Stimulated activated CD8-positive, alpha-beta memory T cell treated with anti-CD3 and anti-CD28 coated beads, Interleukin-15, amount 100 ng/mL, for 1 hour (primary cell): ENCODE measurements around the gene GRB7.
"Not testable (repeated sequence)": the region's sequence is repeated elsewhere in the genome, so short reads cannot be mapped to it uniquely, and the experiment has no call there.

Experiments used
- DNase-seq: peaks from one replicate; pipeline ENCODE4 v3.0.0-alpha.2; 2020; ENCODE audit warnings: low read depth

Gene GRB7

DNA sequence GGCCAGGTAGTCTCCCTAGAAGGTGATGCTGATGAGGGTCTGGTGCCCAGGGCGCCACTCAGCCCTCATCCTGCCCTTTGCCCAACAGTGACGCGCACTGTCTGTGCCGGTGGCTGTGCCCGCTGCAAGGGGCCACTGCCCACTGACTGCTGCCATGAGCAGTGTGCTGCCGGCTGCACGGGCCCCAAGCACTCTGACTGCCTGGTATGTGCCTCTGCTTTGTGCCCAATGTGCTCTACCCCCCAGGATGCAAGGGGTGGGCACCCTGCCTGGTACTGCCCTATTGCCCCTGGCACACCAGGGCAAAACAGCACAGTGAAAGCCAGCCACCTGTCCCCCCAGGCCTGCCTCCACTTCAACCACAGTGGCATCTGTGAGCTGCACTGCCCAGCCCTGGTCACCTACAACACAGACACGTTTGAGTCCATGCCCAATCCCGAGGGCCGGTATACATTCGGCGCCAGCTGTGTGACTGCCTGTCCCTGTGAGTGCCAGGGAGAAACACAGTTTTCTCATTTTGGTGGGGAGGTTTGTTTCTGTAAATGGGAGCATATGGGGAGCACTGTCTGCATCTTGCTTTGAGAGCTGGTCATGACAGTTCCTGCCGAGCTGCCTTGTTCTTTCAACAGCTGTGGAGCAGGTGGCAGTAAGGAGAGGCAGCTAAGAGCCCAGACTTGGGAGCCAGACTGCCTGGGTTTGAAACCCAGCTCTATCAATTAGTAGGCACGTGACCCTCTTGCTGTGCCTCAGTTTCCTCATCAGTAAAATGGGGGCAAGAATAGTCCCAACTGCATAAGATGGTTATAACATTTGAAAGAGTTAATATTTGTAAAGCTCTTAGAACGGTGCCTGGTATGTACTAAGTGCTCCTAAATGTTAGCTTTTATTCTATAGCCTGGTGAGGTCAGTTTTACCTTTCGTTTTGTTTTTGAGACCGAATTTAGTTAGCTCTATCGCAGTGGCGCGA lies 27.5 kb upstream of the GRB7 start:
- DNase-seq: no peak

DNA sequence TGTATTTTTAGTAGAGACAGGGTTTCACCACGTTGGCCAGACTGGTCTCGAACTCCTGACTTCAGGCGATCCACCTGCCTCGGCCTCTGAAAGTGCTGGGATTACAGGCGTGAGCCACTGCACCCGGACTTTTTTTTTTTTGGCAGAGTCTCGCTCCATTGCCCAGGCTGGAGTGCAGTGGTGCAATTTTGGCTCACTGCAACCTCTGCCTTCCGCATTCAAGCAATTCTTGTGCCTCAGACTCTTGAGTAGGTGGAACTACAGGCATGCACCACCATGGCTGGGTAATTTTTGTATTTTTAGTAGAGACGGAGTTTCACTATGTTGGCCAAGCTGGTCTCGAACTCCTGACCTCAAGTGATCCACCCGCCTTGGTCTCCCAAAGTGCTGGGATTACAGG lies 26.7 kb upstream of the GRB7 start:
- not testable (repeated sequence) for DNase-seq

DNA sequence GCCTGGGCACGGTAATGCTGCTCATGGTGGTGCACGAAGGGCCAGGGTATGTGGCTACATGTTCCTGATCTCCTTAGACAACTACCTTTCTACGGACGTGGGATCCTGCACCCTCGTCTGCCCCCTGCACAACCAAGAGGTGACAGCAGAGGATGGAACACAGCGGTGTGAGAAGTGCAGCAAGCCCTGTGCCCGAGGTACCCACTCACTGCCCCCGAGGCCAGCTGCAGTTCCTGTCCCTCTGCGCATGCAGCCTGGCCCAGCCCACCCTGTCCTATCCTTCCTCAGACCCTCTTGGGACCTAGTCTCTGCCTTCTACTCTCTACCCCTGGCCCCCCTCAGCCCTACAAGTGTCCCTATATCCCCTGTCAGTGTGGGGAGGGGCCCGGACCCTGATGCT lies 25.9 kb upstream of the GRB7 start:
- no peak for DNase-seq

DNA sequence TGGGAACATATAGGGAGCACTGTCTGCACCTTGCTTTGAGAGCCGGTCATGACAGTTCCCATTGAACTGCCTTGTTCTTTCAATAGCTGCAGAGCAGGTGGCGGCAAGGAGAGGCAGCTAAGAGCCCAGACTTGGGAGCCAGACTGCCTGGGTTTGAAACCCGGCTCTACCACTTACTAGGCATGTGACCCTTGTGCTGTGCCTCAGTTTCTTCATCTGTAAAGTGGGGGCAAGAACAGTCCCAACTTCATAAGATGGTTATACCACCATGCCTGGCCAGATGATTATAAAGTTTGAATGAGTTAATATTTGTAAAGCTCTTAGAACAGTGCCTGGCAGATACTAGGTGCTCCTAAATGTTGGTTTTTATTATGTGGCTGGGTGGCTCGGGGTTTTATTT lies 23.5 kb upstream of the GRB7 start:
- DNase-seq: no peak

DNA sequence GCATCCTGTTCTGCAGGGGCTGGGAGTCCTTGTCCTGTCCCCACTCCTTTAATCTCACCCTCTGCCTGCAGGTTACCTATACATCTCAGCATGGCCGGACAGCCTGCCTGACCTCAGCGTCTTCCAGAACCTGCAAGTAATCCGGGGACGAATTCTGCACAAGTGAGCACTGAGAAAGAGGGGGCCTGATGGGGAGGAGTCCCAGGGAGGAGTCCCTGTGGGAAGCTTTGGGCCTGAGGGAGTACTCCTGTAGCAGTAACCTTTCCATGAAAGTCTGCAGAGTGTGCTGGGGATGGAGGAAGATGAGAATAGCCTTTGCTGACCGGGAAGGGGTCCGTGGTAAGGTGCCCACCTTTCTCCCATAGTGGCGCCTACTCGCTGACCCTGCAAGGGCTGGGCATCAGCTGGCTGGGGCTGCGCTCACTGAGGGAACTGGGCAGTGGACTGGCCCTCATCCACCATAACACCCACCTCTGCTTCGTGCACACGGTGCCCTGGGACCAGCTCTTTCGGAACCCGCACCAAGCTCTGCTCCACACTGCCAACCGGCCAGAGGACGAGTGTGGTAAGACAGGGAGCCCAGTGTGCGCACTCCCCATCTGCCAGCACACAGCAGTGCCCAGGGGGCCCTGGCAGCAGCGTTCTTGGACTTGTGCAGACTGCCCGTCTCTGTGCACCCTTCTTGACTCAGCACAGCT lies 22.2 kb upstream of the GRB7 start:
- no peak for DNase-seq

DNA sequence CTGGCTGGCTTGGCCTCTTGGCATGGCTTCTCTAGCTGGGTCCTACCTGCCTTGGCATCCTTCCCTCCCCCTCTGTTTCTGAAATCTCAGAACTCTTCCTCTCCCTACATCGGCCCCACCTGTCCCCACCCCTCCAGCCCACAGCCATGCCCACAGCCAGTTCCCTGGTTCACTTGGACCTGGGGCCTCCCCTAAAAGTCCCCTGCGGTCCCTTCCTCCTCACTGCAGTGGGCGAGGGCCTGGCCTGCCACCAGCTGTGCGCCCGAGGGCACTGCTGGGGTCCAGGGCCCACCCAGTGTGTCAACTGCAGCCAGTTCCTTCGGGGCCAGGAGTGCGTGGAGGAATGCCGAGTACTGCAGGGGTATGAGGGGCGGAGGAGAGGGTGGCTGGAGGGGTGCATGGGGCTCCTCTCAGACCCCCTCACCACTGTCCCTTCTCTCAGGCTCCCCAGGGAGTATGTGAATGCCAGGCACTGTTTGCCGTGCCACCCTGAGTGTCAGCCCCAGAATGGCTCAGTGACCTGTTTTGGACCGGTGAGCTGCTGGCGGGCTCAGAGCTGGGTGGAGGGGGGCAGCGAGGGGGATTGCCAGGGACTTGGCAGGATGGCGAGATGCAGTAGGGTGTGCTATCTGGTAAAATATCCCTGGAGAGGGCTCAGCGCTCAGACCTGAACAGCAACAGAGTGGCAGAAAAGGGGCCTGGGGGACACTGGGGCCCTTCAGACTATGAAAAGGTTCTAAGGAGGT lies 21.5 kb upstream of the GRB7 start:
- no peak for DNase-seq

DNA sequence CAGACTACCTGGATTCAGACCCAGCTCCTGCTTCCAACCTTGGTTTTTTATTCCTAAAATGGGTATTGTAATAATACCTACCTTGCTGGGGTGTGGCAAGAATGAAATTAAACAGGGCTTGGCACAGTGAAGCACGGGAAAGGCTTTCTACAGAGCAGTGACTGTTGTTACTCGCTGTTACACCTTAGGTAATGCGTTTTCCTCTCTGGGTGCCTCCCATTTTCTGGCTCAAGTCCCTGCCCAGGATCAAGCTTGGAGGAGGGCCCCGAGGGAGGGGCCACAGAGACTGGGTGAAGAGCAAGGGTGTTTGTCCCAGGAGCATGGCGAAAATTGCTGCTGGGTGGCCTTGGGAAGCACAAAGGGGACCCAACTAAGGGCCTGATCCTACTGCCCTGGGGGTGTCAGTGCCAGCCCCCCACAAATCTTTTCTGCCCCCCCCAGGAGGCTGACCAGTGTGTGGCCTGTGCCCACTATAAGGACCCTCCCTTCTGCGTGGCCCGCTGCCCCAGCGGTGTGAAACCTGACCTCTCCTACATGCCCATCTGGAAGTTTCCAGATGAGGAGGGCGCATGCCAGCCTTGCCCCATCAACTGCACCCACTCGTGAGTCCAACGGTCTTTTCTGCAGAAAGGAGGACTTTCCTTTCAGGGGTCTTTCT lies 20.7 kb upstream of the GRB7 start:
- DNase-seq: no peak

DNA sequence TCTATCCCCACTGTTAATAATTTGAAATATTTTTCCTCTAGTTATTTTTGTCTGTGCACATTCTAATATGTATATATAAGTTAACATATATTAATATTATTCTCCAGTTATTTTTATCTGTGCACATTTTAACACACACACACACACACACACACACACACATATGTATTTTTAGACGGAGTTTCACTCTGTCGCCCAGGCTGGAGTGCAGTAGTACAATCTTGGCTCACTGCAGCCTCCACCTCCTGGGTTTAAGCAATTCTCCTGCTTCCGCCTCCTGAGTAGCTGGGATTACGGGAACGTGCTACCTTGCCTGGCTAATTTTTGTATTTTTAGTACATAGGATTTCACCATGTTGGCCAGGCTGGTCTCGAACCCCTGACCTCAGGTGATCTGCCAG lies 20.1 kb upstream of the GRB7 start:
- no peak for DNase-seq

DNA sequence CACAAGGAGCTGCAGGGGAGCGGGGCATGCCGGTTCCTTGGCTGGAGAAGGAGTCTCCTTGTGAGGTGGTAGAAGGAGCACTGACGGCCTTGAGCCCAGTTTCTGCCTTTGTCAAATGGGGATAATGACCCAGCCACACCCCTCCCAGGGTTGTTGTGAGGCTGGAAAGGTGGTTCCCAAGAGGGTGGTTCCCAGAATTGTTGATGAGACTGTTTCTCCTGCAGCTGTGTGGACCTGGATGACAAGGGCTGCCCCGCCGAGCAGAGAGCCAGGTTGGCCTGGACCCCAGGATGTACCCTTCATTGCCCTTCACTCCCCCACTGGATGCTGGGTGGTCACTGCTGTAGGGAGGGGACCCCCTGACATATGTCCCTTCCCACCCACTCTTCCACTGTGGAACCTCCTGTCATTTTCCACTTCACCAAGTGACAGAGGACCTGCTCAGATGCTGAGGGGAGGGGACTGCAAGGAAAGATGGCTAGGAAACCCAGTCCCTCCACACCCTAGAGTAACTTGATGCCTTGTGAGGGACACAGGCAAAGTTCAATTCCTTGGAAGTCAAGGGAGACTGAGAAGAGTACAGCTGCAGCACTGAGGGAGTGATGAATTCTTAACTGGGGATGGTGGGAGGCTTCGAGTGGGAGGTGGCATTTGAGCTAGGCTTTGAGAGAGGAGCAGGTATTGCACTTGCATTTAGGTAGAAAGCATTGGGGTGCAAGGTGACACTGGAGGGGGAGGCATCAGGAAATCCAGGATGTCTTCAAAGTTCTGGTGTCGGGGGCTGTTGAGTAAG lies 18.0 kb upstream of the GRB7 start:
- no peak for DNase-seq

DNA sequence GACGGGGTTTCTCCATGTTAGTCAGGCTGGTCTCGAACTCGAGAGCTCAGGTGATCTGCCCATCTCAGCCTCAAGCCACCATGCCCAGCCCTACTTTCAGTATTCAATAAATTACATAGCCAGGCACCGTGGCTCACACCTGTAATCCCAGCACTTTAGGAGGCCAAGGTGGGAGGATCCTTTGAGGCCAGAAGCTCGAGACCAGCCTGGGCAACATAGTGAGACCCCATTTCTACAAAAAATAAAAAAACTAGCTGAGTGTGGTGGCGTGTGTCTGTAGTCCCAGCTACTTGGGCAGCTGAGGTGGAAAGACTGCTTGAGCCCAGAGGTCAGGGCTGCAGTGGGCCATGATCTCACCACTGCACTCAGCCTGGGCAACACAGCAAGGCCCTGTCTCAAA lies 15.6 kb upstream of the GRB7 start:
- no peak for DNase-seq

DNA sequence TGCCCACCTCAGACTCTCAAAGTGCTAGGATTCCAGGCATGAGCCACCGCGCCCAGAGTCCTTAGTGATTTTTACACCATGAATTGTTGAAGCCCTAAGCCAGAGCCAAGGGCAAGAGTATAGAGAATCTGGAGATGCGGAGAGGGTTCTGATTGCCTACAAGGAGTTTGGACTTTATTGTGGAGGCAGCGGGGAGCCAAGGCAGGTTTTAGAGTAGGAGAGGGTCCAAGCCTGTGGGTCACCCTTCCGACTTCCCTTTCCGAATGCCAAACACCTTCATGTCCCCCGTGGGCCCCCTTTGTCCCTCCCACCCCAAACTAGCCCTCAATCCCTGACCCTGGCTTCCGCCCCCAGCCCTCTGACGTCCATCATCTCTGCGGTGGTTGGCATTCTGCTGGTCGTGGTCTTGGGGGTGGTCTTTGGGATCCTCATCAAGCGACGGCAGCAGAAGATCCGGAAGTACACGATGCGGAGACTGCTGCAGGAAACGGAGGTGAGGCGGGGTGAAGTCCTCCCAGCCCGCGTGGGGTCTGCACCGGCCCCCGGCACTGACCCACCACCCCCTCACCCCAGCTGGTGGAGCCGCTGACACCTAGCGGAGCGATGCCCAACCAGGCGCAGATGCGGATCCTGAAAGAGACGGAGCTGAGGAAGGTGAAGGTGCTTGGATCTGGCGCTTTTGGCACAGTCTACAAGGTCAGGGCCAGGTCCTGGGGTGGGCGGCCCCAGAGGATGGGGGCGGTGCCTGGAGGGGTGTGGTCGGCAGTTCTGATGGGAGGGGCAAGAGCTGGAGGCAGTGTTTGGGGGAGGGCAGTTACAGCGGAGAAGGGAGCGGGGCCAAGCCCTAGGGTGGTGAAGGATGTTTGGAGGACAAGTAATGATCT lies 14.5 kb upstream of the GRB7 start:
- DNase-seq: no peak

DNA sequence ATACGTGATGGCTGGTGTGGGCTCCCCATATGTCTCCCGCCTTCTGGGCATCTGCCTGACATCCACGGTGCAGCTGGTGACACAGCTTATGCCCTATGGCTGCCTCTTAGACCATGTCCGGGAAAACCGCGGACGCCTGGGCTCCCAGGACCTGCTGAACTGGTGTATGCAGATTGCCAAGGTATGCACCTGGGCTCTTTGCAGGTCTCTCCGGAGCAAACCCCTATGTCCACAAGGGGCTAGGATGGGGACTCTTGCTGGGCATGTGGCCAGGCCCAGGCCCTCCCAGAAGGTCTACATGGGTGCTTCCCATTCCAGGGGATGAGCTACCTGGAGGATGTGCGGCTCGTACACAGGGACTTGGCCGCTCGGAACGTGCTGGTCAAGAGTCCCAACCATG lies 13.0 kb upstream of the GRB7 start:
- no peak for DNase-seq

DNA sequence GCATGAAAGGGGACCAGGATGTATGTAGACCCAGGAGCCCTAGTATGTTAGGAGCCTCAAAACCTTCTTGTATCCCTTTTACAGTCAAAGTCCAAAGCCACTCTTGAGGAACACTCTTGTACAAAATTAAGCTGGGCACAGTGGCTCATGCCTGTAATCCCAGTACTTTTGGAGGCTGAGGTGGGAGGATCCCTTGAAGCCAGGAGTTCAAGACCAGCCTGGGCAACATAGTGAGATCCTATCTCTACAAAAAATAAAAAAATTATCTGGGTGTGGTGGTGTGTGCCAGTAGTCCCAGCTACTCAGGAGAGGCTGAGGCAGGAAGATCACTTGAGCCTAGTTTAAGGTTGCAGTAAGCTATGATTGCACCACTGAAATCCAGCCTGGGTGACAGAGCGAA lies 11.8 kb upstream of the GRB7 start:
- not testable (repeated sequence) for DNase-seq

DNA sequence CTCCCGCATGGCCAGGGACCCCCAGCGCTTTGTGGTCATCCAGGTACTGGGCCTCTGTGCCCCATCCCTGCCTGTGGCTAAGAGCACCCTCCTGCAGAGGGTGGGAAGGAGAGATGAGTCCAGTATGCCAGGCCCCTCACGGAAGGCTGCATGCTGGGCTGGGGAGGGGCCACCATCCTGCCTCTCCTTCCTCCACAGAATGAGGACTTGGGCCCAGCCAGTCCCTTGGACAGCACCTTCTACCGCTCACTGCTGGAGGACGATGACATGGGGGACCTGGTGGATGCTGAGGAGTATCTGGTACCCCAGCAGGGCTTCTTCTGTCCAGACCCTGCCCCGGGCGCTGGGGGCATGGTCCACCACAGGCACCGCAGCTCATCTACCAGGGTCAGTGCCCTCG lies 11.1 kb upstream of the GRB7 start:
- DNase-seq: no peak

DNA sequence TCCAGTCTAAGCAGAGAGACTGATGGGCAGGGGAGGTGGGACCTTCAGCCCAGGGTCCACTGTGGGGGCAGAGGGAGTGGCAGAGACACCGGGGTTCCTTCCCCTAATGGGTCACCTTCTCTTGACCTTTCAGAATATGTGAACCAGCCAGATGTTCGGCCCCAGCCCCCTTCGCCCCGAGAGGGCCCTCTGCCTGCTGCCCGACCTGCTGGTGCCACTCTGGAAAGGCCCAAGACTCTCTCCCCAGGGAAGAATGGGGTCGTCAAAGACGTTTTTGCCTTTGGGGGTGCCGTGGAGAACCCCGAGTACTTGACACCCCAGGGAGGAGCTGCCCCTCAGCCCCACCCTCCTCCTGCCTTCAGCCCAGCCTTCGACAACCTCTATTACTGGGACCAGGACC lies 10.2 kb upstream of the GRB7 start:
- DNase-seq: no peak

DNA sequence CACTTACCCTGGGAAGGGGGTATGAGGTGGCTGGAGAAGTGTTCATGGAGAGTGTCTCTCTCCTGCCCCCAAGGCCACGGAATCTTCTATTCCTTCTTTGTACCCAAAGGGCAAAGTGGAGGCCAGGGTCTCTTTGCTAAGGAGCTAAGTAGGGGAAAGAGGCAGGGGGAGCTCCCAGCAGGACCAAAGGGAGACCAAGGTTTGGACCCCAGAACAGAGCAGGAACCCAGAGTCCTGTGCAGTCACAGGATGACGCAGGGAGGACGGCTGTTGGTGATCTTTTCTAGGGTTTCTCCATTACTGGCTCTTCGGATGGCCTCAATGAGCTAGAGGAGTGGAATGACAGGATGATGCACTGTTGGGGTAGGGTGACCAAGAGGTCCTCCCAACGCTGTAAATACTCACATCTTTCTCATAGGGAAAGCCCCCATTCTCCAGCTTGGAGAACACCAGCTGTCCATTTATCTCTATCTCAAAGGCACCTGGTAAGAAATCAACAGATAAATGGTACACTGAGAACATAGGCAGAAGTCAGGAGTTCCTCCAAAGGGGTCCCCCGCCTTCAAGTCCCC lies 8.4 kb upstream of the GRB7 start:
- no peak for DNase-seq

DNA sequence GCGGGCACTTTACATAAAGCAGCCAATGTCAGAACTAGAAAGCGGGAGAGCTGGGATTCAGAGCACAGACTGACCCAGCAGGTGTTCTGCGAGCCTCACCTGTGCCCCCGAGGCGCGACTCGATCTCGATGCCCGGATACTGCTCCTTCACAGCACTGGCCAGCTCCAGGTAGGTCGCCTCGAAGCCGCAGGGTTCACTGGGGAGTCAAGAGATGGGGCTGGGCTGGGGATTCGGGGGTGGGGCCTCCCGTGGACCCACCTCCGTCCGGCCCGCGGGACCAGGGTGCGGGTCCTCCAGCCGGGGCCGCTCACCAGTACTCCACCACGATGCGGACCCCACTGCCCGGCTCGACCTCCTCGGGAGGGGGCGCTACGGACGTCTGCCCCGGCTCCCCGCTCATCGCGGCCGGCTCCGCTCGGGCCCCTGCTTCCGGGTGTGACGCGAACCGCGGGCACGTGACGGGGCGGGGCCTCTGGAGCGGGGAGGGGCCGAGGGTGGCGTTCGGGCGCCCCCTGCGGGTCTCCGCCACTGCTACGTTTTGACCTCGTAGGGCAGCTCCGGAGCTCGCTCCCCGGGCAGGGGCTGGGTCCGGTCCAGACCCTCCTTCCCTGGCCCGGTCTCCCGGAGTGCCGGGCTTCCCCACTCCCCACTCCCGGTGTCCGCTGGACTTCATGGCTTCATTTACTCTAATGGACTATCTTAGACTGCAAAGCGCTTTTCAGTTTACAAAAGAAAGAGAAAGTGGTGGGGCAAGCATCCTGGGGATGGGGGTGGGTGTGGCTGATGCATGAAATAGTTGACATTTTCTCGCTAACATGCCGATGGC lies 7.4 kb upstream of the GRB7 start, which contains the start of gene MIEN1:
Gene MIEN1, minus strand, starts transcription at position 438 of the 827 bp plus-strand sequence. Its CDS starts 37 bp downstream, at position 401.
- DNase-seq: peak; percentile 91

DNA sequence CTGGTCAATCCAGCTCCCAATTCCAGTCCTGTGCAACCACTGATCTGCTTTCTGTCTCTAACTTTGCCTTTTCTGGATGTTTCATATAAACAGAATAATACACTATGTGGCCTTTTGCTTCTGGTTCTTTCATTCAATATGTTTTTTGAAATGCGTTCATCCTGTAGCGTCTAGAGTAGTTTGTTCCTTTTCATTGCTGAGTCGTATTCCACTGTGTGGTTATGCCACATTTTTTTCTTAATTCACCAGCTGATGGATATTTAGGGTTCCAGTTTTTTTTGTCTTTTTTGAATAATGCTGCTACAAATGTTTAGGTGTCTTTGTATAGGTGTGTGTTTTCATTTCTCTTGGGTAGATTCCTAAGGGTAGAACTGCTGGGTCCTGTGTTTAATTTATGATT lies 5.2 kb upstream of the GRB7 start:
- no peak for DNase-seq

DNA sequence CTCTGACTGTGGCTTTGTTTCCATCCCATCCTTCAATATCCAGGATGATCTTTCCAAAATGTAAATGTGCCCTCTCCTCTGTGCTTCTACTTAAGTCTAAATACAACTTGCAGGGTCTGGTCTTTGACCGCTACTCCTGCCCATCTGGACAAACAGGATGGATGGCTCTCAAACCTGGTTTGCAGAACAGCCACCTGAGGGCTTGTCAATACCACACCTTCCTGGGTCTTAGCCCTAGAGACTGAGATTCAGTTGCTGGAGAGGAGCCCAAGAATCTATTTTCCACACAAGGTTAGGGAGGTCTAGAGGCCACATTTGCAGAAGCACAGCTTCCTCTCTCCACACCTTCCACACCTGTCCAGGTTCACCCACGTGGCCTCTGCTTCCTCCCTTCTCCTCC lies 1.9 kb upstream of the GRB7 start:
- no peak for DNase-seq
